ENCODE measurements around the gene ALK.

The ALK gene

DNA sequence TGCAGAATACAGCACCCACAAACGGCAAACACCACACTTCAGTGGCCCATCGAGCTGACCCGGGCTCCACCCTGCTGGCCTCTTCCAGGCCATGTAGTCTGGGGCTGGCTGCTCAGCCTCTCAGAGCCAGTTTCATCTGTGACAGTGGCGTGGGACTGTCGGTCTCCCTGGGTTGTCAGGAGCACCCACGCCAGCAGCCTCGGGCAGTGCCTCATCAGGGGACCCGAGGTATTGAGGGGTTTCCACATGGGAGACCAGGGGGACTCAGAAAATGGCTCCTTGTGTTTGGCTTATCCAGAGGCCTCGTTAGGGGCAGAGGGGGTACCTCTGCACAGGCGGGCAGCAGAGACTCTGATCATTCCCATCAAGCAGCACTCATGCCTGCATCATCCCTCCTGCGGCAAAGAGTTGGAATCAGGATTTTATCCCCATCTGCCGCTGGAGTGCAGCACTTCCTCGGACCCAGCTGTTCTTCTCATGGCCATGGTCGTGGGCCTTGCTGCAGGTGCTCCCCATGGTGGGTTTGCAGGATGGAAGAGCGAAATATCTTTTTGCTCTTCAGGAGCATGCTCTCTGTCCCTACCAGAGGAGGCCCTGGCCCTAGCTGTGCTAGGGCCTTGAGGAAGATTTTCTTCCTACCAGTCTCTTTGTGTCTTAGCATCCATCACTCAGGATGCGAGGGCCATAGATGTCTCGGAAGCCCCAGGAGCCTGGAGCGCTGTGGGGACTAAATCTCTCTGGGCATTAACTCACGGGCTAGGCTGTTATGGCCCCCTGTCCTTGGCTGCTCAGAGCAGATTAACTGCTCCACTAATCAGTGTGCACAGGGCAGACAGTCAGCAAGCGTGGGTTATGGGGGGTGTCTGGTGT lies 705.4 kb downstream of the ALK start:
- DNase-seq, result no peak

DNA sequence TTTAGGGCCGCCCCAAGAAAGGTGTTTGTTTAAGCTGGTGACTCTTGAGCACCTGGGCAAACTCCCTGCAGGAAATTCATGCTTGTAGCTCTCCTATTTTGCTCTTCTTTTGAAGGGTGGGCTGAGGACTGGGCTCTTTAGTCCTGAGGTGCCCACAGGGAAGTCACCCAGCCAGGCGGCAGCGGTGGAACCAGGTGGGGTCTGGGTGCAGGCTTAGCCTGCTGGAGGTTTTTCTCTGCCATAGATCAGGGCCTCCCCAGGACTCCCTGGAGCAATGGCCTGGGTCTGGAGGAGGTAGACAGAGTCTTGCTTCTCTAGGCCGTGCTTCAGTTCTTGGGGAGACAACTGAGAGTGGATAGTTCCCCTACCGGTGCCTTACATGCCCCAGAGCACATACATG lies 706.3 kb downstream of the ALK start:
- no peak for DNase-seq

DNA sequence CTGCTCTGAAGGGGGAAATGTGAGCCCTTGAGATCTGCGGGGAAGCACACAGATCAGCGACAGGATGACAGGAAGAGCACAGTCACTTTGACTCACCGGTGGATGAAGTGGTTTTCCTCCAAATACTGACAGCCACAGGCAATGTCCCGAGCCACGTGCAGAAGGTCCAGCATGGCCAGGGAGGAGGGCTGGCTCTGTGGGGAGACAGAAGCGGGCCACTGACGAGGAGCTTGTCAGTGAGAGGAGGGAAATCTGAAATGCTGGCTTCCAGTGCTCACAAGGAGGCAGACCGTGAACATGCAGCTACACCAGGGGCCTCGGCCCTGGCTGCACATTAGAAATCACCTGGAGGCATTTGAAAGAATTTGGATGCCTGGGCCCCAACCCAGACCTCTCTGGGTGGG lies 707.5 kb downstream of the ALK start:
- no peak for DNase-seq

DNA sequence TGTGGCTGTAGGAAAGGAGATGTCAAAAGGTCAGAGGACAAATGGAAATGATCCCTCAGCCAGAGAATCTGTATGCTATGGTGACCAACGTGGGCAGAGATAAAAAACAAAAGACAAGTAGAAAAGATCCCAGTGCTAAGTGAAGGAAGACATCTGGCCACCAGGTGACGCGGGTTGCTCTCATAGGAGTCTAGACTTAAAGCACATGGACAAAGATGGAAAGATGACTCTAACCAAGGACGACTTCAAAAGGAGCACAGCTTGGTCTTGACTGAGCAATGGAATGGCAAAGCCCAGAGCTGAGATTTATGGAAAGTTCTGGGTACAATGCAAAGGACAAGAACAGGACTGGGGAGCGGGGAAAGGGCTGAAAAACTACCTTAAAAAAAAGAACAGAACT lies 709.4 kb downstream of the ALK start:
- no peak for DNase-seq

DNA sequence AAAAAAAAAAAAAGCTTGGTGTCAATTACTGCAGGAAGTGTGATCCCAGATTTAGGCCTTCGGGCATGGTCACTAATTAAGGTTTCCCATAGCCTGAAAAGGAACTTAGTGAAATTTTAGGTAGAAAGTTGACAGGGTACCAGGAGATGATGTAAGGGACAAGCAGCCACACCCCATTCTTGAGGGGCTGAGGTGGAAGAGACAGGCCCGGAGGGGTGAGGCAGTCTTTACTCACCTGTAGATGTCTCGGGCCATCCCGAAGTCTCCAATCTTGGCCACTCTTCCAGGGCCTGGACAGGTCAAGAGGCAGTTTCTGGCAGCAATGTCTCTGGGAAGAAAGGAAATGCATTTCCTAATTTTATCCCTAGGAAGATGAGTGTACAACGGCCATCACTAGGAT lies 711.8 kb downstream of the ALK start:
- DNase-seq, result no peak

DNA sequence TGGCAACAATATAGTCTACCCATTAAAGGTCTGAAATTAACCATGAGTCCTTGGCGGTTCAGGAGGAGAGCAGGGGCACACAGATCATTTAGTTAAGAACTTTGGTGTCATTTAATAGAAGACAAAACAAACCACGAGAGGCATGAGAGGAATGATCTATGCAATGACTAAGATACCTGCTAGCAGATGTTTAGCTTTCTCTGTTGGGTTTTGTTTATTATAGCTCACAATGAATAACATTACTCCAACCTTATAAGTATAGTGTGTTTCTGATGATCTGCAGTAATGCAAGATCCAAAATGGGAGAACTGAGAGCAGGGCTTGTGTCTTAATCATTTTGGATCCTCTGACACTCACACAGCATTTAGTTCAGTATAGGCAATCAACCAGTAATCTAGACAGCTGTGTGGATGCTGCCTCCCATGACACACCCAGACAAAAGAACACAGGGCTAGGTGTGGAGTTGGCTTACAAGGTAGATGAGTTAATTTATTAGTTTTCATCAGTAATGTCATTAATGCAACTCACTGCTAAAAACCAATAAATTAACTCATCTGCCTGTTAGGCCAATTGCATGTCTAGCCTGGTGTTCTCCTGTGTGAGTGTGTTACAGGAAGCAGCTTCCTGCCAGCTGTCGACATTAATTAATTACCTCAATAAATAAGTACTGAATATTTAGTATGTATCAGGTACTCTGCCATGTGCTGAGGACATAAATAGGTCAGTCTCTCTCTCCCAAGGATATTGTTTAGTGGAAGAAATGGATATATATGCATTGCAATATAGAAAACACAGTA lies 713.8 kb downstream of the ALK start:
- DNase-seq, result no peak

DNA sequence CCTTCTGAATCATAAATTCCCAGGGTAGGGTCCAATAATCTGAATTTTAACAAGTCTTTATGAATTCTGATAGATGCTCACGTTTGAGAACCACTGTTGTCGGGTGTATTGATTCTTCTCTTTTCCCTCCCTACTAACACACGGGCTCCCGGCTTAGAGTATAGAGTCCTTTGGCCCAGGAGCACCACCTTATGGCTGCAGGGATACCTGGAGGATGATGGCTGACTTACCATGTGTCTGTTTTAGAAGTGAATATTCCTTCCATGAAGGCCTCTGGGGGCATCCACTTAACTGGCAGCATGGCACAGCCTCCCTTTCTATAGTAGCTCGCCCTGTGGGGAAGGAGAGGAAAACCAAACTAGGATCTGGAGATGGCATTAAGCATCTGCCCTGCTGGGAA lies 714.4 kb downstream of the ALK start:
- no peak for DNase-seq

DNA sequence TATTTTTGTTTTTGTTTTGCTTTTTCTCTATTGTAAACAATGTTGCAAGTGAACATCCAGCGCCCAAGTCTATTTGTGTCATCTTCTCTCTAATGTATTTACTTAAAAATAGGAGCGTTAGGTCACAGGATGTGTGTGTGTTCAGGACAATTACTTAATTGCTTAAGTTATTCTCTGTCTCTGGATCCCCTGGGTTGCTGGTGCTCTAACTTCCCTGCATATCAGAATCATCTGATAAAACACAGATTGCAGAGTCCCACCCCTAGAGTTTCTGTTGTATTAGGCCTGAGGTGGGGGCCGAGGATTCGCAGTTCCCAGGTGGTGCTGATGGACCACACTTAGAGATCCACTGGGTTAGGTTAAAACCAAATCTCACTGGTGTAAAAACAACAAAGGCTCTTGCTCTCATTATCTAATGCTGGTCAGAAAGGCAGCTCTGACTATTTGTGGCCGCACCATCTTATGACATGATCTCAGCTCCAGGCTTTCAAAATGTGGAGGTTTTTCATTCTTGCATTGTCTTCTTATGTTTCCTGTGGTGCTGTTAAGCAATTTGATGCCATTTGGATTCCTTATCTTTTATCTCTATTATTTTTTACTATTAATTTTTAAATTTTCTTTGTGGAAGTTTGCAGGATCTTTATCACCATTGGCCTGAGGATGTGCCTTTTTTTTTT lies 718.4 kb downstream of the ALK start:
- no peak for DNase-seq

DNA sequence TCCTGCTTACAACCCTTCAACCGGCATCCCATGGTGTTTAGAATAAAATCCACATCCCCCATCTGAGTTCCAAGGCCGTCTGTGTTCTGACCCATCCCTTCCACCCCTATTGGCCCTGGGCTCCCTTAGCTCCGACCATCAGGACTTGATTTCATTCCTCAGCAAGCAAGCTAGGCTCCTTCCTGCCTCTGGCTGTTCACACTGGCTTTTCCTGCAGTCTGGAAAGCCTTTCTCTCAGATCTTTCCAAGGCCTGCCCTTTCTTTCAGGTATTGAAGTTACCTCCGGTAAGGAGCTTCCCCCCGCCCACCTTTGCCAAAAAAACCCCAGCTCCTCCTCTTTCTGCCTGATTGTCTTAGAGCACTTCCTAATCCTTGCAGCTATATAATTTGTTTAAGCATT lies 719.4 kb downstream of the ALK start:
- no peak for DNase-seq

DNA sequence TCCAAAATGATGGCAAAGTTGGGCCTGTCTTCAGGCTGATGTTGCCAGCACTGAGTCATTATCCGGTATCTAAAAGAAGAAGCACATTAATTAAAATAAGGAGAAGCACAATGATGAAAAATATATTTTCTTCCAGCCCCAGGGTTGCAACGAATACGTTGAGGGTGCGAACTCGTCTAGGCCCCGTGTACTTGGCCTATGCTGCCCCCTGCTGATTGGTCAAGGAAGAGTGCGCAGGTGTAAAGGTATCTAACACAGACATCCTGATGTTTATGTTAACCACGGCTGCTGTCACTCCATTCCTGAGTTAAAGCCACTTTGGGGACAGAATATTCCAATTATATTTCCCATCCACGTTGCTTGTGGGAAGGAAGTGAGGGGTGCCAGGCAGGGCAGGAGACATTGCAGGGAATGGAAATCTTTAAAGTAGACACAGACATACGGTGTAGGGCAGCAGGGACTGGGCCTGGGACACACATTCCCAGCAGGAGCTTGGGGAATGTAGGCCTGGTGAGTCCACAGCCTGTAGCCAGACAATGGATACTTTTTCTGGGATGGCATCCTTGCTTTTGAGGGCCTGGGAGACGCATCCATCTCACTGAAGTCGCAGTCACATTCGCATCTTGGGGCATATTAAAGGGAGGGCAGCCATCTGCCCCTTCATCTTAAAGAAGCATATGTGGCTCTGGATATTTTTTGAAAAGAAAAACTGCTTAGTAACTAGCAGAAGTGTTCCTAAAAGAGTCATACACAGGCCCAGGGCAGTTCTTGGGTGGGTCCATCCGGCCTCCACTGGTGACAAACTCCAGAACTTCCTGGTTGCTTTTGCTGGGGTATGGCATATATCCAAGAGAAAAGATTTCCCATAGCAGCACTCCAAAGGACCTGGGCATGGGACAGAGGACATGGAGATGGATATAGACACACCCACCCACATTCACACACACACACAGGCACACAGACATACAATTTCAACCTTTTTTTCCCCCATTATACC lies 724.3 kb downstream of the ALK start:
- peak in 47 of 58 donors; percentile 3 to 75 (median 27) for DNase-seq

DNA sequence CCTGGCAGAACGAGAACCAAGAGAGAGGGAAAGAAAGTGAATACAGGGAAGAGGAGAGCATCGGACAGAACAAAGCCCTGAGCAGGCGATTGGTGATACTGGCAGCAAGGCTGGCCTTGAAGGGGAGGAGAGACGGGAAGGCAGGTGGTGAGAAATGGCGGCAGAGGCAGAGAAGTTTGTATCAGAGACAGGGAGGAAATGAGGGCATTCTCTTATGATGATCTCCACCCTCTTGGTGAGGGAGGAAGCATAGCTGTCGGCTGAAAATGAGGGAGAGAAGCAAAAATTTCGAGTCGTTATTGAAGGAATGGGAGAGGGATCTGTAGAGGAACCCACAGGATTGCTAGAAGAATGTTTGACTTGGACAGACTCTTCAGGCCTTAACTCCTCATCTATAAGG lies 725.6 kb downstream of the ALK start:
- DNase-seq, result no peak

DNA sequence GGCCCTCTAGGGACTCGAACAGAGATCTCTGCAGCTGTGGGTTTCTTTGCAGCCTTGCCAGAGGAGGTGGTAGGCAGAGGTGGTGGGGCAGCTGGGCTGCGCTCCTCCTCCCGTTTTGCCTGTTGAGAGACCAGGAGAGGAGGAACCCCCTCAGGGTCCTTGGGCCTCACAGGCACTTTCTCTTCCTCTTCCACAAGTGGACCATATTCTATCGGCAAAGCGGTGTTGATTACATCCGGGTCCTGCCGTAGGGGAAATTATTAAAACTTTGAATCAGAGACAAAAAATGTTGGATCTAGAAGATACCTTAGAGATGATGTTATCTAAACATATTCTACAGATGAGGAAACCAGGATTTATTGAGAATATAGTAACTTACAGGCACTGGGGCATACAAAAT lies 727.7 kb downstream of the ALK start:
- DNase-seq, result no peak

DNA sequence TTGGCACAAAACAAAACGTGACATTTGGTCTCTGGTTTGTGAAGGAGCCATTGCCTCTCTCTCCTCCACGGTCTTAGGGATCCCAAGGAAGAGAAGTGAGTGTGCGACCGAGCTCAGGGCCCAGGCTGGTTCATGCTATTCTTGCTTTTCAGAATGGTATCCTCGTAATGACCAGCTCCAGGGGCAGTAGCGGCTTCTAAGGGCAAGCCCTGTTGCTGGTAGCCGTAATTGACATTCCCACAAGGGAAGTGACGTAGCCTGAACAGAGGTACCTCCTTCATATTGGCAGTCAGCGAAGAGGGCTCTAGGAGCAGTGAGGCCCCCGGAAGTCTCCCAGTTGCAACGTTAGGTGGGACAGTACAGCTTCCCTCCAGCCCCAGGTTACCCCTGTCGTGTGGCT lies 728.3 kb downstream of the ALK start:
- DNase-seq, result no peak

DNA sequence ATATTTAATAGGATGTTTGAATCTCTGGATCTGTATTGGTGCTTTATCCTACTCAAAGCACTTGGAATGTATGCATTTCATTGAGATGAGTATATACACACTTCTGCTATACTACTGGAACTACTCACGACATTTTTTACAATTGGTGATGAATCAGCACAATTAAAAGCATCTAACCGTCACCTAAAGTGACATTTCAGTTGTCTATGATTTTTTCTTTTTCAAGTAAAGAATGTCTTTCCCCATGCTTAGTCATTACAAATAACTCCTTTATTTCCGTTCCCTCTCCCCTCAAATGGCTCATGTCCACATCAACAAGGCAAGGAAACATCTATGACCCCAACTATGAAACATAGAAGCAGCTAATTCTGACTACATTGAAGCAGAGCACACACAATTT lies 728.9 kb downstream of the ALK start:
- no peak for DNase-seq

DNA sequence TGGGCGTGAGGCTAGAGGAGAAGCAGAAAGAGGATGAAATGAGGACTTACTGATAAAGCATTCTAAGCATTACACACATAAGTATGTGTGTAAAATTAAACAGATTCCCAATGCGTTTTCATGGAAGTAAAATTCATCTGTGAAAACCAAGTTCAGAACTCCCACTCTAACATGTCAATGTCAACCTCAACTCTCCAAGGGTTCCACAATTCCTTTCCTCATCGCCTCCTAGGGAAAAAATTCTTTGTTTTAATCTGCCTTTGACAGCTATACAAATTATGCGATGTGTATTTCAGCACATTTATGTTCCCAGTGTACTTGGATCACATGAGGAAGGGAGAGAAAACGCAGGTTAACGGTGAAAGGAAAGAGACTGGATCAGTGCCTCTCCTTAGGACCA lies 729.6 kb downstream of the ALK start:
- DNase-seq, result no peak

DNA sequence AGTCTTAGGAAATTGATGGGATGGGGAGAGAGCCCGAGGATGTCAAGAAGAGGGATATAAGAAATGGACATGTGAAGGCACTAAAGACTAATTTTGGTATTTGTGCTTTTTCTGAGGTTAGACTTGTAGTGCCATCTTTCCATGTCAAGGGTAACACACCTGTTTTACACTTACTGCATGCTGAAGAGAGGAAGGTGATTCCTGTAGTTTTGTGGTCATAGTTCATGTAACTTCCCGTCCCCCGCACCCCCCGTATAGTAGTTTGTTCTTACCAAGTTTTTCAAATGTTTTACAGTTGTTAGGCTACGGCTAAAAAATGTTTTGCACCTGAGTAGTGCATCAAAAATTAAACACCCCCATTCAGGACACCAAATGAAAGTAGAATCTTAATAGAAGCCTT lies 732.3 kb downstream of the ALK start:
- DNase-seq, result no peak

DNA sequence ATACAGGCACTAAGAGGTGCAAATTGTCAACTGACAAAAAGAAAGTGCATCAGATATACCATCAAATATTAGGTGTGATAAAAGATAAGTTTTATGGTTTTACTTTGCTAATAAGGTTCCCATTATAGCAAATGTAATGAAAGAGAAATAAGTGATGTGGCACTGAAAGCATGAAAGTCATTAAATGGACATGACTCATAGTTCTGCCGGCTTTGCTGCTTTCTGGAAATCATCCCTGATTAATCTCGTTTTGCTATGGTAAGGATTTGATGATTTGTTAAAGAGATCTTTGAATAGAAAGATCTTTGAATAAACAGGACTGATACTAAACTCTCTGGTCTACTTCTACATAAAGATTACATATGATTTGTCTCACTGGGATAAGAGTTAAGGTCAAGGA lies 733.5 kb downstream of the ALK start:
- no peak for DNase-seq

DNA sequence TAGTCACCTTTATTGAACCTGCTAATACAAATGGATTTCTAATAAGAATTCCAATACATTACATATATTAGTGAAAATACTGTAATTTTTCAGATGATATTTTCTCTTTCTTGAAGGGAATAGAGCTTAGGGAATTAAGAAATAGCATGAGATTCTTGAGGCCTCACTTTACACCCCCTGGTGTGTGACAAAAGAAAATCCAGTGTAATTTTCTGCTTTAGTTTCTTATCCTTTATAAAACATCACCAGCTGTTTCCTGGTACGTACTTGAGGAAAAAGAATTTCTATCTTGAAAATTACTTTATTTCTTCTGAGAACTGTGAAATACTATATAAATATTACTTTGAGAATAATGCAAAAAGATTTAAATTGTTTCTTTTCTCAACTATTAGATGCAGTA lies 734.6 kb downstream of the ALK start:
- DNase-seq, result no peak

DNA sequence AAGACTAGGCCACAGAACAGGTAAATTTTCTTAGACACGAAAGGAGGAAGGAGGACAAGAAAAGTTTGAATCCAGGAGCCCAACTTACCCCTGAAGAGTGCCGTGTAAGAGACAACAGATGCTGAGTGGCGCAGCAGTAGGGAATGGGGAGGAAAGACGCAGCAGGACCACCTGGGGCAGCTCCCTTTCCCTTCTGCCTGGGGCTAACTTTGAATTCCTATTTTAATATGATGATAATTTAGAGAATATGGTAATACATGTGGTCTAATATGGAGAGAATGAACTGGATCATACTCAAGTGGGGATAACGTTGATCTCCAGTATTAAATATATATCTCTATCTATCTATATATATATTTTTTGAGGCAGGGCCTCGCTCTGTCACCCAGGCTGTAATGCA lies 736.9 kb downstream of the ALK start:
- DNase-seq, result no peak

DNA sequence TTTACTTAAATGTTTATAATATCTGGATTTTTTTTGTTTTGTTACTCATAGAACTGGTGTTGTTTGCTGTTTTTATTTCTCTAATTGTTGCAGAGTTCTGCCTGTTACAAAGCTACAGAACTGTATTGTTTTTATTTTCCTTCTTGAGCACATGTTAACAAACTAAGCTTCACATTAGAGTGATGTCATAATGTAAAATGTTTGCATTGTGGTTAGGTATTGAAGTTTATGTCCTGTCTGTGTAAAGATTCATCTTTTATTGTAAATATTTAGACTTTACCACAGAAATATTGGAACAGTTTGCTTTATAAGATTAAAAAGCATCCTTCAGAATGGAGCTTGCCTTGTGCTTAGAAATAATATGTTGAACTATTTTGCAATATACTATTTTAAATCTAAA lies 738.5 kb downstream of the ALK start:
- no peak for DNase-seq

DNA sequence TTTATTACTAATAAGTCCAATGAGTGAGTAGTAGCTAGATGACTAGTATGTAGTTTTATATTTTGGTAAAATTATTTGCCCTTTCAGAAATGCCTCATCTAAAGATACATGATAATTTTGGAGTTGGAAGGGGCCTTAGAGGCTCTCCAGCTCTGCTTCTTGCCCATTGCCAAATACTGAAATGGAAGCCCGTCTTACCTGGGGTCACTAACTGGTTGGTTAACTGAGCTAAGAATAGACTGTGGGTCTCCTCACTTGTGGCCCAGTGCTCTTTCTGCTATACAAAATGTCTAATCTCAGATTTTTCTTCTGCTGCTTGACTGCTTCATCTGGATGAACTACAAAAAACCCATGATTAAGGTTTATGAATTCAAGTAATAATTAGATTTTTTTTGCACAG lies 739.1 kb downstream of the ALK start:
- no peak for DNase-seq
